Heart left ventricle (tissue), 16 donors: ENCODE results near the gene LRFN3. TPM values are rescaled to one million over a fixed set of nuclear protein-coding genes. Genes with fewer than 3 reads are reported as not detected.
A peak's percentile ranks its signal among the peaks of the same experiment; 100 is the strongest.

Source experiments
- ATAC-seq, 4 donors: fragments of 200-7000 bp; cut with Tn5 transposase; one replicate each; pipeline ENCODE4 v1.9.1; 2020 to 2022; ENCODE audit warnings: moderate library complexity in 4 of 4, mild to moderate bottlenecking in 3 of 4, moderate number of reproducible peaks in 1 of 4
- DNase-seq, 5 donors: peaks; one replicate each; pipeline ENCODE4 v3.0.0-alpha.2; 2020
- H3K27ac ChIP-seq, 12 donors: fragments of 200-600 bp; sonication (generic) in 4 of 12; one replicate each; pipeline versions ENCODE4 v1.5.0 to v1.8.0; 2016 to 2022; ENCODE audit warnings: mild to moderate bottlenecking in 2 of 12
- H3K27me3 ChIP-seq, 9 donors: fragments of 200-600 bp; sonication (generic) in 2 of 9; one replicate each; pipeline versions ENCODE4 v1.5.1 to v1.8.0; 2016 to 2022; ENCODE audit warnings: mild to moderate bottlenecking in 3 of 9
- H3K36me3 ChIP-seq, 9 donors: fragments of 200-600 bp; sonication (generic) in 2 of 9; one replicate each; pipeline versions ENCODE4 v1.5.0 to v1.8.0; 2018 to 2022; ENCODE audit warnings: mild to moderate bottlenecking in 2 of 9
- H3K4me1 ChIP-seq, 12 donors: fragments of 200-600 bp; sonication (generic) in 4 of 12; one replicate each; pipeline versions ENCODE4 v1.5.0 to v1.8.0; 2016 to 2022; ENCODE audit warnings: mild to moderate bottlenecking in 3 of 12
- H3K4me3 ChIP-seq, 12 donors: fragments of 200-600 bp; sonication (generic) in 4 of 12; one replicate each; pipeline versions ENCODE4 v1.5.0 to v1.8.0; 2017 to 2022; ENCODE audit warnings: mild to moderate bottlenecking in 9 of 12, moderate library complexity in 4 of 12
- H3K9me3 ChIP-seq, 12 donors: fragments of 200-600 bp; sonication (generic) in 4 of 12; one replicate each; pipeline versions ENCODE4 v1.5.0 to v1.8.0; 2016 to 2022; ENCODE audit warnings: mild to moderate bottlenecking in 1 of 12
- POLR2A ChIP-seq, 2 donors: fragments of 450-650 bp; IDR thresholded peaks; one replicate each; pipeline ENCODE4 v1.6.1; 2017; ENCODE audit warnings: antibody characterized with exemption in 2 of 2, mild to moderate bottlenecking in 2 of 2, moderate library complexity in 2 of 2
- WGBS, 4 donors: extraction: QIAGEN DNeasy Blood & Tissue Kit in 2 of 4; methylation state at CpG; one replicate each; pipeline versions ENCODE4 v1.1.5 to v1.1.7; 2013 to 2018; 5-methylcytosine and 5-hydroxymethylcytosine counted together
- intact Hi-C, 10 donors: fragments of 100-400 bp; cut with DNase I; formaldehyde crosslinking; loops; one replicate each; pipeline versions ENCODE4 v1.11.1 to v1.14.2; 2022
- long read RNA-seq, 3 donors: library from polyadenylated mRNA; unstranded; transcript quantifications; one replicate each; pipeline ENCODE4 v2.0.0, GENCODE V29; 2020 to 2021
- polyA plus RNA-seq, 2 donors: library from polyadenylated mRNA; stranded (reverse); fragments of 200-250 nt; gene quantifications; one replicate each; pipeline ENCODE4 v1.2.3, GENCODE V29; 2013
- total RNA-seq, 9 donors: library from RNA; depleted of rRNA in 2 of 9; stranded (reverse); fragments of >200 nt in 2 of 9; fragmentation: NEBNext Ultra II Directional in 3 of 9; extraction: Animal tissue kit (Norgen Biotek cat#: 25700) in 3 of 9; gene quantifications; one replicate each; pipeline versions ENCODE4 v1.1.0 to v1.2.4, GENCODE V29; 2016 to 2023
- TF ChIP-seq, protein P1 (sequence below), 12 donors: fragments of 200-600 bp; sonication (generic) in 4 of 12; IDR thresholded peaks; one replicate each; pipeline versions ENCODE4 v1.5.0 to v1.8.0; 2018 to 2022; ENCODE audit warnings: antibody characterized with exemption in 12 of 12, mild to moderate bottlenecking in 5 of 12
- donor health status: ischemic (EF 13 %, LVEDD 7.1; RV severe dilation, severe dysfunction).
- donor health status: healthy with polysubstance abuse.
- donor health status: DM: no; HTN: yes; CAD: no.
- donor health status: DM: no; HTN: no; CAD: no.
- donor health status: ischemic (EF 25% LVEDD 6.9; RV normal size, moderate dysfunction).
- donor health status: ischemic (EF 25% LVEDD 5.7; RV mildly dilated, moderate dysfunction).
- donor health status: healthy.
- donor health status: DM: yes; HTN: yes; CAD: no.
- donor health status: ischemic (EF 35%, LVEDD 5.7; RV mildly dilated, moderate dysfunction).
- donor health status: nonischemic (EF 11% LVEDD 7.7; RV severe dilation, severe dysfunction).
- donor health status: DM: yes; HTN: yes; CAD: no.
- donor health status: PGD.
- donor health status: ischemic (EF 29% LVEDD 5.4; RV normal size, mild dysfunction).
- donor health status: nonischemic (EF 23%, LVEDD 6.1; RV moderate dilation, normal function).

Gene LRFN3, protein sequence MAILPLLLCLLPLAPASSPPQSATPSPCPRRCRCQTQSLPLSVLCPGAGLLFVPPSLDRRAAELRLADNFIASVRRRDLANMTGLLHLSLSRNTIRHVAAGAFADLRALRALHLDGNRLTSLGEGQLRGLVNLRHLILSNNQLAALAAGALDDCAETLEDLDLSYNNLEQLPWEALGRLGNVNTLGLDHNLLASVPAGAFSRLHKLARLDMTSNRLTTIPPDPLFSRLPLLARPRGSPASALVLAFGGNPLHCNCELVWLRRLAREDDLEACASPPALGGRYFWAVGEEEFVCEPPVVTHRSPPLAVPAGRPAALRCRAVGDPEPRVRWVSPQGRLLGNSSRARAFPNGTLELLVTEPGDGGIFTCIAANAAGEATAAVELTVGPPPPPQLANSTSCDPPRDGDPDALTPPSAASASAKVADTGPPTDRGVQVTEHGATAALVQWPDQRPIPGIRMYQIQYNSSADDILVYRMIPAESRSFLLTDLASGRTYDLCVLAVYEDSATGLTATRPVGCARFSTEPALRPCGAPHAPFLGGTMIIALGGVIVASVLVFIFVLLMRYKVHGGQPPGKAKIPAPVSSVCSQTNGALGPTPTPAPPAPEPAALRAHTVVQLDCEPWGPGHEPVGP
- total RNA-seq (10 to 100 TPM in 3 of 9 donors, 1 to 10 TPM in 6; 4.5 to 18.6 (median 8.5) TPM), polyA plus RNA-seq (10 to 100 TPM in 1 of 2 donors, 1 to 10 TPM in 1; 6.3 to 14.7 TPM)
- long read RNA-seq, donor 1, partial matches to known transcripts, result 3 of 6 reads
- long read RNA-seq, donor 1, other reads (novel, unspliced or antisense), result 2 of 6 reads
- long read RNA-seq, donor 2, partial matches to known transcripts, result 9 of 12 reads
- long read RNA-seq, donor 2, other reads (novel, unspliced or antisense), result 0 of 12 reads
- long read RNA-seq, donor 3, partial matches to known transcripts, result 6 of 7 reads
- long read RNA-seq, donor 3, other reads (novel, unspliced or antisense), result 0 of 7 reads

GRCh38 chr19:35935911-35936737 is at the start of gene LRFN3:
Gene LRFN3 (plus strand): TSS chr19:35936374. CDS start chr19:35939426, 3,052 bp downstream.
- ATAC-seq (peak in 3 of 4 donors; percentile 41 to 59 (median 54)), DNase-seq (peak; percentile 68 to 86 (median 77))
- no peak for TF ChIP-seq POLR2A (IDR thresholded peaks at IDR 0.05)
- TF ChIP-seq, protein P1, sequence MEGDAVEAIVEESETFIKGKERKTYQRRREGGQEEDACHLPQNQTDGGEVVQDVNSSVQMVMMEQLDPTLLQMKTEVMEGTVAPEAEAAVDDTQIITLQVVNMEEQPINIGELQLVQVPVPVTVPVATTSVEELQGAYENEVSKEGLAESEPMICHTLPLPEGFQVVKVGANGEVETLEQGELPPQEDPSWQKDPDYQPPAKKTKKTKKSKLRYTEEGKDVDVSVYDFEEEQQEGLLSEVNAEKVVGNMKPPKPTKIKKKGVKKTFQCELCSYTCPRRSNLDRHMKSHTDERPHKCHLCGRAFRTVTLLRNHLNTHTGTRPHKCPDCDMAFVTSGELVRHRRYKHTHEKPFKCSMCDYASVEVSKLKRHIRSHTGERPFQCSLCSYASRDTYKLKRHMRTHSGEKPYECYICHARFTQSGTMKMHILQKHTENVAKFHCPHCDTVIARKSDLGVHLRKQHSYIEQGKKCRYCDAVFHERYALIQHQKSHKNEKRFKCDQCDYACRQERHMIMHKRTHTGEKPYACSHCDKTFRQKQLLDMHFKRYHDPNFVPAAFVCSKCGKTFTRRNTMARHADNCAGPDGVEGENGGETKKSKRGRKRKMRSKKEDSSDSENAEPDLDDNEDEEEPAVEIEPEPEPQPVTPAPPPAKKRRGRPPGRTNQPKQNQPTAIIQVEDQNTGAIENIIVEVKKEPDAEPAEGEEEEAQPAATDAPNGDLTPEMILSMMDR (IDR thresholded peaks at IDR 0.05), result no peak
- peak within 1 kb of the TSS in 11 of 12 donors; percentile 49 to 90 (median 69) for H3K27ac ChIP-seq
- H3K36me3 ChIP-seq, result peaks cover 0 to 16% (median 8%) of the 10 kb centered on the region in 9 donors
- WGBS, 4 donors, result 1 to 2% (median 1%) methylated on average over 27 to 67 of the region's 68 CpGs
- peaks cover 0 to 33% (median 21%) of the 10 kb centered on the region in 12 donors for H3K4me1 ChIP-seq
- intact Hi-C loops, result loop anchor here in 6 of 10 donors (5.0 to 10.0 kb wide), 5 partner anchors 161 to 244 kb away; partner anchors contain the start of genes IGFLR1 (in 2 of the 6), KMT2B (in 2 of the 6), LIN37 (in 2 of the 6) and PSENEN (in 2 of the 6)
- peaks cover 0 to 2% (median 0%) of the 10 kb centered on the region in 9 donors for H3K27me3 ChIP-seq
- no peaks in the 10 kb centered on the region for H3K9me3 ChIP-seq
- peak within 1 kb of the TSS; percentile 35 to 82 (median 68) for H3K4me3 ChIP-seq

DNA sequence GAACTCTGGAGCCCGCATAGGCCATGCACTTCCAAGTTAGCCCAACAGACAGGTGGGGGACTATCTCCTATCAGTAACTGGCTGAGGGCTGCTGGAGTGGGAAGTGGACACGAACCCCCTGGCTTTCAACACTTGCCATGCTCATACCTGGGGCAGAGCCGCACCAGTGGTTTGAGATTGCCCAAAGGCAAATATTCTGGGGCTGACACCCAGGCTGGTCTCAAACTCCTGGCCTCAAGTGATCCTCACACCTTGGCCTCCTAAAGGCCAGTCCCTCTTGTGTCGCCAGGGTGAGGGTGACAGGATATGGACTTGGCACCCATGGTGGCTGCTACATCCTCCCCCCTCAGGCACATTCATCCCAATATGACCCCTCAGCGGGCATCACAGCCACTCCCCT is 49.0 kb upstream of the LRFN3 start:
- no peak for ATAC-seq
- no peaks in the 10 kb centered on the region for H3K9me3 ChIP-seq
- peaks cover 0 to 55% (median 31%) of the 10 kb centered on the region in 9 donors for H3K36me3 ChIP-seq
- TF ChIP-seq, protein P1 (IDR thresholded peaks at IDR 0.05), result no peak
- TF ChIP-seq POLR2A (IDR thresholded peaks at IDR 0.05), result no peak
- intact Hi-C loops, result loop anchor here in 1 of 10 donors (10.0 kb wide), 1 partner anchor 112 kb away; the partner anchor contains the start of gene ARHGAP33
- no peak for DNase-seq
- H3K4me1 ChIP-seq, result no peaks in the 10 kb centered on the region
- no peak overlapping the region for H3K27ac ChIP-seq
- H3K27me3 ChIP-seq, result no peaks in the 10 kb centered on the region
- H3K4me3 ChIP-seq, result no peak overlapping the region
- WGBS, 4 donors, result 91 to 100% (median 93%) methylated on average over 5 of the region's 5 CpGs

DNA sequence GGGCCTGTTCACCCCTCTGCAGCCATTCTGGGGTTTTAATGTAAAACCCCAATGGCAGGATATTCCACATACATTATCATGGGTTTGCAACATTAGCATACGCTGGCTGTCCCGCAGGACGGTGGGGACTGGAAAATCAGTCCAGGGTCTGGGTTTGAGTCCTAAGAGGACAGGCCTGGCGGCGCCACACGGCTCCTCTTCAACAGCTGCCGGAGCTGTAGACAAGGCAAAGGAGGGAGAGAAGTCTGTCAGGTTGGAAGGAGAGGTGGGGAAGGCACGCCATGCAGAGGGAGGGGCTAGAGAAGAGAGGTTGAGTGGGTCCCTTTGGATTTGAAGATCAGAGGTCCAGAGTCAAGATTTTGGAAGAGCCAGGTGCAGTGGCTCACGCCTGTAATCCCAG is 47.8 kb upstream of the LRFN3 start:
- peaks cover 0 to 66% (median 43%) of the 10 kb centered on the region in 9 donors for H3K36me3 ChIP-seq
- no peak for ATAC-seq
- H3K27ac ChIP-seq, result no peak overlapping the region
- H3K4me3 ChIP-seq, result no peak overlapping the region
- TF ChIP-seq, protein P1 (IDR thresholded peaks at IDR 0.05), result no peak
- TF ChIP-seq POLR2A (IDR thresholded peaks at IDR 0.05), result no peak
- no peaks in the 10 kb centered on the region for H3K27me3 ChIP-seq
- WGBS, 4 donors, result 87 to 94% (median 93%) methylated on average over 9 of the region's 9 CpGs
- intact Hi-C loops, result loop anchor here in 1 of 10 donors (10.0 kb wide), 1 partner anchor 114 kb away; the partner anchor contains the start of gene ARHGAP33
- no peaks in the 10 kb centered on the region for H3K9me3 ChIP-seq
- DNase-seq, result no peak
- no peaks in the 10 kb centered on the region for H3K4me1 ChIP-seq
